ENCODE results near the gene NCBP2L. TPM values are rescaled to one million over a fixed set of nuclear protein-coding genes. Genes with fewer than 3 reads are reported as not detected.

Gene NCBP2L
- total RNA-seq, 1 donor from 2014 or later = not detected

DNA sequence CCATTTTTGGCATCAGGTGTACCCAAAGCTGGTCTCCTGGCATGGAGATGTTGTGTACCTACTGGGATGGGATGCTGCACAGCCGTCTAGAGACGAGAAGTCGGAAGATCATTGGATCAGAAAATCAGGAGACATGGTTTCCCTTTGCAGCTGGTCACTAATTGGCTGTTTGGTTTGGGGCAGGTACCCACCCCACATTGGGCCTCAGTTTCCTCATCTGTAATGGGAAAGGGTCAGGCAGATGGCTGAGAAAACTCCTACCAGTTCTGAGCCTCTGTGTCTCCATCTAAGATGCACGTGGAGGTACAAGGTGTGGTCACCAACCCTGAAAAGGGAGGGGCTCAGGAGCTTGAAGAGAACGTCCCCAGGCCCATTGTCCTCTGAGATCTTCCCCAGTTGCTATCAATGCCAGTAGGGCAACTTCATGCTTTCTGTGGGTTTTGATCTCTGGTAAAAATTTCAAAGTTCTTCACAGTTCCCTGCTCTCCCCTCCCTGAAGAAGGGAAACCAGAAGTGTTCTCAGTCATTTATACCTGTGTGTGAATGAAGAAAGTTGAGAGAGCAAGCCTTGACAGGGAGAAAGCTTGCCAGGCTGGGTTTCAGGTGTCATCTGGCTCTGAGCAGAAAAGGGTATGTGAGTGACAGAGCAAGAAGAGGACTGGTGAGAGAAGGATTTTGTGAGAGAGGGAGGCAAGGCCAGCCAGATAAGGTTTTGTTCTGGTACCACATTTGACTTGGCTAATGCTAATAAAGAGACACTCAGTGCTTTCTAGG lies 17.0 kb upstream of the NCBP2L start:
- no peak for DNase-seq (ENCODE audit: low spot score)
- intact Hi-C loops (cut with micrococcal nuclease) = no loop called here
- no peaks in the 10 kb centered on the region for H3K27me3 Mint-ChIP-seq (ENCODE audit: insufficient read depth)
- no peaks in the 10 kb centered on the region for H3K4me1 Mint-ChIP-seq (ENCODE audit: low read depth)
- no peak overlapping the region for H3K4me3 Mint-ChIP-seq
- H3K36me3 Mint-ChIP-seq (ENCODE audit: low read depth) = no peaks in the 10 kb centered on the region
- no peaks in the 10 kb centered on the region for H3K9me3 Mint-ChIP-seq
- no peak overlapping the region for H3K27ac Mint-ChIP-seq

DNA sequence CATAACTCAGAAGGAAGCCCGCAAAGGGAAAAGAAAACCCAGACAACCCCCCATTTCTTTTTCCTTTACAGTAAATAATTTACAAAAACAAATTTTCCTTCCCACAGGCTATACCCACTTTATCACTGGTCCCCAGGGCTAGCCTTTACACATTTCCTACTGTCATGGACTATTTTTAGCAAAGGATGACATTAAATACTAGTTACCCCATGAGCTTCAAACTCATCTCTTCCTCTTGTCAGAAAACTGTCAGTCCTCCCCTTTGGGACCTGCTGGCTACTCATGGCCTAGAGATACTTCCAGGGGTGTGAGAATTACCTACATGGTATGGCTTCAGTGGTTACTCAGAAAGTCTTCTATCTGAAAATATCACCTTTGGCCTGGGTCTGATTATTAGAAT lies 13.9 kb upstream of the NCBP2L start:
- intact Hi-C loops (cut with micrococcal nuclease) = no loop called here
- no peak overlapping the region for H3K4me3 Mint-ChIP-seq
- no peaks in the 10 kb centered on the region for H3K36me3 Mint-ChIP-seq (ENCODE audit: low read depth)
- H3K4me1 Mint-ChIP-seq (ENCODE audit: low read depth) = no peaks in the 10 kb centered on the region
- H3K27me3 Mint-ChIP-seq (ENCODE audit: insufficient read depth) = no peaks in the 10 kb centered on the region
- no peak for DNase-seq (ENCODE audit: low spot score)
- no peak overlapping the region for H3K27ac Mint-ChIP-seq
- no peaks in the 10 kb centered on the region for H3K9me3 Mint-ChIP-seq

DNA sequence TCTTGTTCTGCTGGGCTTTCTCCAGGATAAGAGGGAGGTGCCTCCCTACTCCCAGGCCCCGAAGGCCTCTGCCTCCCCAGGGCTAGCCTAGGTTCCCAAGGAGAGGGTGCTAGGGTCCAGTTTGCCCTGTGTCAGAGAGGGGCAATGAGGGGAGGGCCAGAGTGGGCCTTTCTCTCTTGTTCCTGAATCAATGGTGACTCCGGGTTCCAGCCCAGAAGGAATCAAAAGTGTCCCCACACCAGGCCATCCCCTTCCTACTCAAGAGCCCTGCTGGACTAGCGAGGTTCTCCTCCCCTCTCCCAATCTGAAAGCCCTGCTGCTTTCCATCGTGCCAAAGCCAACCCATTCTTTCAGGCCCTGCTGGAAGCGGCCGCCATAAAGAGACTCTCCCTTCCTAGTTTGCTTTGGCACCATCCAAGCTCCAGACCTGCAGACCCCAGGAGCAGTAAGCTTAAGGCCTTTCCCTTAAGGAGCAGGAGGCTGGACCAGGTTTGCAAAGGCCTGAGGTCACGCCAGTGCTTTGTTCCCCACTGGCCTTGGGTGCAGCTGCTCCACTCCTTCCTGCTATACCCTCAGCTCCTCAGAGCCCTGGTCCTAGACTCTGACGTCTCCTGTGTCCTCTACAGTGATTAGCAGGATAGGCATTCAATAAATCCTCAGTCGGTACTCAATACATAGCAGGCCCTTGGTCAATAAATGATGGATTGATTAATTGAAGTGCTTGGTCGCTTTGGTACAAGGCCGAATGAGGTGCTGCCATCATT lies 12.5 kb upstream of the NCBP2L start:
- Mint-ChIP-seq H3K36me3 (ENCODE audit: low read depth) (no peaks in the 10 kb centered on the region), H3K4me3 (no peak overlapping the region), H3K4me1 (ENCODE audit: low read depth) (no peaks in the 10 kb centered on the region), H3K9me3 (no peaks in the 10 kb centered on the region), H3K27ac (no peak overlapping the region), H3K27me3 (ENCODE audit: insufficient read depth) (peaks cover 1% of the 10 kb centered on the region)
- intact Hi-C loops (cut with micrococcal nuclease) = no loop called here
- no peak for DNase-seq (ENCODE audit: low spot score)

DNA sequence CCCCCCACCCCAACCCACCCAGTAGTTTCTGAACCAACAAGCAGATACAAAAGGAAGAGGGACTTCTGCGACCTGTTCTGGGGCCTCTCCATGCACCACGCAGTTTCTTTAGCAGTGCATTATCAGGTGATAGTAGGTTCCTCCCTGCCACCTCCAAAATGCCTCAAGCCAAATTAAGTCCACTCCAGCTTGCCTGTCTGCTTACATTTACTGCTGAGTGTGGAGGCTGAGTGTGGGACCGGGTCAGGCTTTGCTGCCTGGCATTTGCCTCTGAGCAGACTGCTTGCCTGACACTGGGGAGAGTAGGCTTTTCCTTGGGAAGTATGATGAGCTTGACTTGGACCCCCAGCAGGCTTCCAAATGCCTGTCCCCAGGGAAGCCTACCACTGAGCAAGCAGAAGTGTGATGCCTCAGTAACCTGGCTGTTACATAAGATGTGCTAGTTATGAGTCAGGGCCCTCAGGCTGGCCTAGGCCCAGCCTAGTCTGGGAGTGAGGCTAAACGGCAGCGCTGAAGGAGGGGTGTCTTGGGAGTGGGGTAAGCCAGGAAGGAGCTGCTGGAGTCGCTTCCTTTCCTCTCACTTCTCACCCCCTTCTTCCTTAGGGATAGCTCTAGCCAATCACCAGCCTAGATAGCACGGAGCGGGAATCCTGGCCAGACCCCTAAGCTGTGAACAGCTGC lies 10.9 kb upstream of the NCBP2L start:
- DNase-seq (ENCODE audit: low spot score) = no peak
- no peak overlapping the region for H3K4me3 Mint-ChIP-seq
- no peaks in the 10 kb centered on the region for H3K4me1 Mint-ChIP-seq (ENCODE audit: low read depth)
- H3K27ac Mint-ChIP-seq = no peak overlapping the region
- H3K9me3 Mint-ChIP-seq = no peaks in the 10 kb centered on the region
- intact Hi-C loops (cut with micrococcal nuclease) = no loop called here
- no peaks in the 10 kb centered on the region for H3K36me3 Mint-ChIP-seq (ENCODE audit: low read depth)
- peaks cover 1% of the 10 kb centered on the region for H3K27me3 Mint-ChIP-seq (ENCODE audit: insufficient read depth)

DNA sequence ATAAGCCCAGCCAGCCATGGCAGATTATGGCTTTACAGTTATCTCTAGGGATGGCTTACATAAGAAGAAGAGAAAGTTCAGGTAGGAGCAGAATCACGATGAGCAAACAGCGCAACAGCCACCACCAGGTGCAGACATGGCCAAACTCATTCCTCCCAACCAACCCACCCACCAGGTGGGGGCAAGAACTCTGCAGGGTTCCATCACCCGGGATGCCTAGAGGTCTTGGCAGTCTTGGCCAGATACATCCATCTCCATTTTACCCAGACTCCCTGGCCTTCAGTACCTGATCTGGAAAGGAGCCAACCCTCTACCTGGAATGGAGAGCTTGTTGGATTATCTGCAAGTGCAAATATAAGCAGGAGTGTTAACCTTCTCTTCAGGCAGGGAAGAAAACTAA lies 9.5 kb upstream of the NCBP2L start:
- Mint-ChIP-seq H3K36me3 (ENCODE audit: low read depth) (no peaks in the 10 kb centered on the region), H3K4me3 (no peak overlapping the region), H3K4me1 (ENCODE audit: low read depth) (no peaks in the 10 kb centered on the region), H3K27me3 (ENCODE audit: insufficient read depth) (peaks cover 1% of the 10 kb centered on the region), H3K9me3 (no peaks in the 10 kb centered on the region), H3K27ac (no peak overlapping the region)
- intact Hi-C loops (cut with micrococcal nuclease) = no loop called here
- no peak for DNase-seq (ENCODE audit: low spot score)

DNA sequence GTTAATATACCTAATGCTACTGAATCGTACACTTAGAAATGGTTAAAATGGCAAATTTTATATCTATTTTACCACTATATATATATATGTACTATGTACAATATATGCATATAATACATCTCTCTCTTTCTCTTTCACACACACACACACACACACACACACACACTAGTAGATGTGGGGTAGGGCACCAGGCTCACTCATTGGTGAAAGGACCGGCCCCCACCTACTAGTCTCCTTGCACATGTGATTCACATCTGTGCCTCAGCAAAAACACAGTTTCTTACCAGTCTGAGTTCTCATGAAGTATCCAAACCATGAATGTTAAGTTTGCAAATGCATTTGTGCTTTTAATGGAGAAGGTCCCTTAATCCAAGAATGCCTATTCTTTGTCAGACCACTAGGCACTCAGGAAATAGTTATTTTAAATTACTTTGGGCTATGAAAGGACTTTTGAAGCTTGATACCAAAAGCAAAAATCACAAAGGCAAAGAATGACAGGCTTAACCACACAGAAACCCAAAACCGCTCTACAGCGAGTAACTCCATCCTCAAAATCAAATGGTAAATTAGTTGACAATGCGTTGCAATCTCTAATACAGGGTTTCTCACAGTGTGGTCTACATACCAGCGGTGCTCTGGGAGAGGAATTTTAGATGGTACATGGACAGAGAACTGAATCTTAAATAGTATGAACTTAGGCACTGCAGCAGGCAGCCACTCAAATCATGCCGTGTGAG lies 7.8 kb upstream of the NCBP2L start:
- Mint-ChIP-seq H3K4me3 (no peak overlapping the region), H3K27me3 (ENCODE audit: insufficient read depth) (peaks cover 8% of the 10 kb centered on the region)

DNA sequence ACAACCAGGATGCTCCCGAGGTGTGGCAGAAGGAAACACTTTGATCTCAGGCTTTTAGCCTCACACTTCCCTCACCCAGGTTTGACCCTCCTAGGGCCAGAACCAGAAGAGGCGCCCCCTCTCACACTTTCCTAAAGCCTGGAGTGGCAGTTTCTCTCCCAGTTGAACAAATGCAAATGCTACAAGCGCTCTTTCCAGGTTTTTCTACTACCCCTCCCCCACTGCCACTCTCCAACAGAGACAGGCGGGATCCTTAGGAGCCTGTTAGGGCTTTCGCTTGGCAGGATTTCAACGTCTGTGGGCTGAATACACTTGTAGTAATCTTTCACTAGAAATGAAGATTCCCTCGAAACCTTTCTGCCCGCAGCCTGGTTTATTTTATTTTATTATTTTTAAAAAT lies 4.3 kb upstream of the NCBP2L start:
- H3K4me3 Mint-ChIP-seq = no peak overlapping the region
- DNase-seq (ENCODE audit: low spot score) = no peak
- H3K36me3 Mint-ChIP-seq (ENCODE audit: low read depth) = no peaks in the 10 kb centered on the region
- no peaks in the 10 kb centered on the region for H3K9me3 Mint-ChIP-seq
- intact Hi-C loops (cut with micrococcal nuclease) = no loop called here
- H3K4me1 Mint-ChIP-seq (ENCODE audit: low read depth) = peaks cover 13% of the 10 kb centered on the region
- H3K27ac Mint-ChIP-seq = no peak overlapping the region
- H3K27me3 Mint-ChIP-seq (ENCODE audit: insufficient read depth) = peaks cover 12% of the 10 kb centered on the region

More for the DNA sequence above, 7.8 kb upstream of the NCBP2L start:
- Mint-ChIP-seq H3K27ac (no peak overlapping the region), H3K36me3 (ENCODE audit: low read depth) (no peaks in the 10 kb centered on the region), H3K9me3 (no peaks in the 10 kb centered on the region), H3K4me1 (ENCODE audit: low read depth) (no peaks in the 10 kb centered on the region)
- intact Hi-C loops (cut with micrococcal nuclease) = no loop called here
- DNase-seq (ENCODE audit: low spot score) = no peak

DNA sequence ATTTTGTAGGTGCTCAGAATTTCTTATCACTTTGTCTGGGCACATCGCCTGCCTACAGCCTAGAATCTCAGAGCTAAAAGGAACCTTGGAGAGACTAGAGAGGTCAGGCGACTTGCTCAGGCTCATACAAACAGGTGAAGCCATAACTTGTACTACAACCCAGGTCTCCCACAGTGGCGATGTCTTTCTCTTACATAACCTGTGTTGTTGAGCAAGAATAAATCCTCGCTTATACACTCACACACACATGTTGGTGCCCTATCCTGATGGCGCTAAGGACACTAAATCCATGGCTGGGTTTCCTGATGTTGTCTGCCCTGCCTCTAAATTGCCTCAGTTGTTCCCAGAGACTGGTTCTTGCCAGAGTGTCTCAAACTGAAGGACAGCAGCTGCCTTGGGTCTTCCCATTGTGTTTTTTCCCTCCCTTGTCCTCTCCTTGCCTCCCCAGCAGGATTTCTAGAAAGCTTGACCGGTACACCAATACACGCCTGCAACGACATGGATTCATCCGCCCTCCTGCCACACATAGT lies 3.6 kb upstream of the NCBP2L start:
- no peak overlapping the region for H3K4me3 Mint-ChIP-seq
- intact Hi-C loops (cut with micrococcal nuclease) = no loop called here
- peaks cover 13% of the 10 kb centered on the region for H3K4me1 Mint-ChIP-seq (ENCODE audit: low read depth)
- DNase-seq (ENCODE audit: low spot score) = no peak
- H3K27ac Mint-ChIP-seq = no peak overlapping the region
- H3K9me3 Mint-ChIP-seq = no peaks in the 10 kb centered on the region
- H3K27me3 Mint-ChIP-seq (ENCODE audit: insufficient read depth) = peaks cover 13% of the 10 kb centered on the region
- no peaks in the 10 kb centered on the region for H3K36me3 Mint-ChIP-seq (ENCODE audit: low read depth)

DNA sequence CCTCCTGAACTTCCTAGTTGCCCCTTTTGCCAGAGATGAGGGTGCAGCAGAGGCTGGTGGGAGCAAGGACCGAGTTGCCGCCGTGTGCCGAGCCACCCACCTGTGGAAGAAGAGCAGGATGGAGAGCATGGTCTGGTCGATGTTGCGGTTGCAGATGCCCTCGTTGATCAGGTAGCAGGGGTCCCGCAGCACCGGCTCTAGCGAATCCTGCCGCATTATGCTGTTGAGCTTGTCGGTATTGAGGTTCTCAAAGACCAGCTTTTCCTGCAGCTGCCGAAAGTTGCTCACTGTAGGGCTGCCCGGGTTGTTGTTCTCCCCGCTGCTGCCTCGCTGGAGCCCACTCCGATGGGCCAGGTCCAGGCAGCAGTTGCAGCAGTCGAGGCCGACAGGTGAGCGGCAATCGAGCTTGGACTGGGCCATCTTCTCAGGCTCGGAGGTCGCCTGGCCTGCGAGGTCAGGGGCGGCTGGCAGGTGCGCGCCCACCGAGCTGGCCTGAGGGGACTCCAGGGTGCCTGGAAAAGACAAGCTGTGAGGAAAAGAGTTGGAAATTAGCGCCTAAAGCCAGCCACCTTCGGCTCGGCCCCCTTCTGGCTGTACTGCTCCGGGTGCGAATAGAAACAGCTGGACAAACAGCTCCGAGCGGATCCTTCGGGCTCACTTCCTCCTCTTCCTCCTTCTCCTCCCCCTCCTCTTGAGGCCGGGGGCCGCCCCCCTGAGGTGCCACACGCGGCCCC lies 2.4 kb upstream of the NCBP2L start:
- DNase-seq (ENCODE audit: low spot score) = no peak
- peaks cover 12% of the 10 kb centered on the region for H3K27me3 Mint-ChIP-seq (ENCODE audit: insufficient read depth)

DNA sequence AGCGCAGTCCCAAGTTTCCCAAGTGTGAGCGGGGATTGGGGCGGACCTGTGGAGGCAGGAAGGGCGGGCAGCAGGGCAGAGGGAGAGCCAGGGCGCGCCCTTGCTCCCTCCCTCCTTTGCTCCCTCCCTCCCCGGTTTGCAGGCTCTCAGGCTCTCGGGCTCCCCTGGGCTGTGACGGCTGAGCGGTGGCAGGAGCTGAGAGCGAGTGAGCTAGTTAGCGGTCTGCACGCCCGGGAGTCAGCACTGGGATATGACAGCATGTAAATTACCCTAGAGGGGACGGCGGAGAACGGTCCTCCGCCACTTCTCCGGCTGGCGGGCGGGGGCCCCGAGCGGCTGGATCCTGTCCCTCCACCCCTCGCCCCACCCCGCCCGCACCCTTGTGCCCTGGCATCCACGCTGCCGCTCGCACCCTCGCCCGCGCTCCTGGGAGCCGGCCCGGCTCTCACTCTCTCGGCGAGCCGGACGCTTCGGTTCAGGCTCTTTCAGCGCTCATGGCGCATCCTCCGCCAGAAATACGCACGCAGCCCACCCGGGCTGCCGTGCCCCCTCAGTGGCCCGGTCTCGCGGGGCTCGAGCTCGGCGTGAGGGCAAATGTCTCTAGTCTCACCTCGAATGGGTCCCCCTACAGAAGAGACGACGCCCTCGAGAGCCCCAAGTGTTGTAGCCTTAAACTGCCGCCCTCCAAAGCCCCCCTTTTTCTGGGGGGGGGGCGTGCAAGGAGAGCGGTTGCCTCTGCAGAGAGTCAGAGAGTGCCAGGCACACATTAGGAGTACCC lies 1.6 kb upstream of the NCBP2L start, which contains the start of gene TSC22D3:
Gene TSC22D3 (minus strand): TSS at position 54 of the 778 bp plus-strand sequence. CDS start 368 bp downstream, outside the sequence.
- peak within 1 kb of the TSS; percentile 71 for H3K27ac Mint-ChIP-seq
- H3K9me3 Mint-ChIP-seq = no peaks in the 10 kb centered on the region
- intact Hi-C loops (cut with micrococcal nuclease) = loop anchor here (2.0 to 5.0 kb wide), 3 partner anchors 297 to 881 kb away; no protein-coding TSS in a partner anchor
- peaks cover 13% of the 10 kb centered on the region for H3K4me1 Mint-ChIP-seq (ENCODE audit: low read depth)
- H3K36me3 Mint-ChIP-seq (ENCODE audit: low read depth) = no peaks in the 10 kb centered on the region
- peak within 1 kb of the TSS; percentile 87 for H3K4me3 Mint-ChIP-seq
- peak; percentile 17 for DNase-seq (ENCODE audit: low spot score)
- H3K27me3 Mint-ChIP-seq (ENCODE audit: insufficient read depth) = peaks cover 12% of the 10 kb centered on the region

More for the DNA sequence above, 2.4 kb upstream of the NCBP2L start:
- H3K9me3 Mint-ChIP-seq = no peaks in the 10 kb centered on the region
- H3K4me3 Mint-ChIP-seq = peak overlapping the region; percentile 56
- intact Hi-C loops (cut with micrococcal nuclease) = loop anchor here (5.0 kb wide), 1 partner anchor 778 kb away; no protein-coding TSS in a partner anchor
- no peak overlapping the region for H3K27ac Mint-ChIP-seq
- no peaks in the 10 kb centered on the region for H3K36me3 Mint-ChIP-seq (ENCODE audit: low read depth)
- peaks cover 13% of the 10 kb centered on the region for H3K4me1 Mint-ChIP-seq (ENCODE audit: low read depth)

Data from activated T-helper 1 cell treated with anti-CD3 and anti-CD28 coated beads, Interleukin-12 subunit alpha, Interleukin-12 subunit beta, Interleukin-2, Interleukin-4 antibody, amounts not matched to agents 30 ng/mL and 10 ng/mL and 1 ng/mL, durations not matched to agents 14 hours and 24 hours and 36 hours (primary cell).